ENCODE results near the gene LDLRAD3.

DNA sequence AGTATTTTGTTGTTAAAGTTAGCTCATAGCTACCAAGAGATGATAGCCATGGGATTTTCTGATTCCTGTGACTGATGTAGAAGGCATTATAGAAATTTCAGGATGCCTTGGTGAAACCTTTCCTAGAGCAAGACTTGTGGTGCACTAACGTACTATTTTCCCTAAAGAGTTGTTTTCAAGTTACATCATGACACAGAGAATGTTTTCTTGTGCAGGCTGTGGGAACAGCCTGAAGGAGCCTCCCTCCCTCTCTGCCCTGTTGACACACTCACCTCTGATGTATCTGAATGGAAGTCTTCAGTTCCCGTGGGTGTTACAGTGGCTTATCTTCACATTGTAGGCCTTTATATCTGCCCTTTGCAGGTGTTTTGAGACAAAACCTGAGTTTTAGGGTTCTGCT lies 121.6 kb downstream of the LDLRAD3 start:
- TF ChIP-seq GATA3 (IDR thresholded peaks at IDR 0.05; ENCODE audit: low read depth, low read length) (no peak), GATA2 (IDR thresholded peaks at IDR 0.05; ENCODE audit: low read depth, low read length) (no peak)

Data from SH-SY5Y (cell line).